ENCODE measurements around the gene CCNB2. TPM values are rescaled to one million over a fixed set of nuclear protein-coding genes. Genes with fewer than 3 reads are reported as not detected.

Gene CCNB2
- total and polyA plus RNA-seq, 10 of the 15 experiments (the other 5 are each of a cell fraction or from before 2014, with no cell fraction given) = 74.1 to 211 (median 103) TPM

DNA sequence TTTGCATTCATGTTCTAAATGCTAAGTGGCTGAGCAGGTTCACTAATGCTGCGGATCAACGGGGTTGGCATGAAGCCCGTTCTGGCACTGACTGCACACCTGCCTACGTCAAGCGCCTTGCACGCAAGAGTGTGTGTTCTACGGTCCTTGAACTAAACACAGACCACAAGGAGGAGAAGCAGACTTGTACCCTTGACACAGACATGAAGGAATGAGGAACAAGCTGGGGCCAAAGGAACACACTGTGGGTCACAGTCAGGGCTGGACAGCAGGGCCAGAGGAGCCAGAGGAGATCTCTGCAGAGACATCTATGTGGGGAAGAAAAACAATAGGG lies 53.7 kb downstream of the CCNB2 start:
- Histone ChIP-seq H3K79me2 (ENCODE audit: control insufficient read depth, insufficient read depth, low read length) (no peaks in the 10 kb centered on the region), H3K4me3 (no peak overlapping the region), H4K20me1 (ENCODE audit: control insufficient read depth, insufficient read depth) (no peaks in the 10 kb centered on the region), H3K27me3 (replicated peaks in 1 of 2; ENCODE audit: control insufficient read depth in 2 of 2, insufficient read depth in 2 of 2, low read length in 1 of 2) (no peaks in the 10 kb centered on the region), H2AFZ (ENCODE audit: control insufficient read depth, low read depth, low read length) (no peak overlapping the region), H3K9me3 (replicated peaks; ENCODE audit: control insufficient read depth, insufficient read depth, low read length) (no peaks in the 10 kb centered on the region), H3K27ac (ENCODE audit: control insufficient read depth, insufficient read depth) (no peak overlapping the region), H3K36me3 (ENCODE audit: control insufficient read depth in 2 of 2, insufficient read depth in 2 of 2, low read length in 1 of 2) (peaks cover 12 to 50% of the 10 kb centered on the region in 2 experiments), H3K9ac (ENCODE audit: control insufficient read depth, insufficient read depth, low read length) (no peak overlapping the region), H3K4me2 (ENCODE audit: control insufficient read depth, insufficient read depth) (no peak overlapping the region), H3K4me1 (ENCODE audit: control insufficient read depth, insufficient read depth, low read length) (no peaks in the 10 kb centered on the region)
- ChIA-PET CTCF (interaction anchor here (1.3 kb wide), 1 partner anchor 335 kb away, joined by 4 read pairs; no protein-coding TSS in a partner anchor), SMC1A (ENCODE audit: uncharacterized antibody, unreplicated experiment) (no interaction called here), POLR2A (no interaction called here), RAD21 (ENCODE audit: unreplicated experiment) (interaction anchor here (0.9 kb wide), 1 partner anchor 370 kb away, joined by 3 read pairs; no protein-coding TSS in a partner anchor)
- ATAC-seq (no peak), FAIRE-seq (no peak), DNase-seq (ENCODE audit: low read depth, low spot score) (no peak)
- in situ Hi-C loops (cut with MboI) (no loop called here), intact Hi-C loops (cut with micrococcal nuclease; ENCODE audit: unreplicated experiment) (no loop called here)
- no TSS peak for BruUV-seq (replicated peaks)
- TF ChIP-seq IKZF1 (conservative IDR thresholded peaks at IDR 0.05) = no peak
- no peak for TF ChIP-seq ZNF622 (IDR thresholded peaks at IDR 0.05)
- no peak for TF ChIP-seq MTA2 (IDR thresholded peaks at IDR 0.05; ENCODE audit: low read depth)
- TF ChIP-seq WRNIP1 (IDR thresholded peaks at IDR 0.05; ENCODE audit: borderline replicate concordance, low read depth, low read length) = no peak
- TF ChIP-seq USF1 (IDR thresholded peaks at IDR 0.05; ENCODE audit: borderline replicate concordance, extremely low read length, insufficient read depth, low read depth, low read length) = no peak
- no peak for TF ChIP-seq SUPT20H (IDR thresholded peaks at IDR 0.05; ENCODE audit: borderline replicate concordance, control insufficient read depth, low read depth, low read length)
- no peak for TF ChIP-seq BACH1 (IDR thresholded peaks at IDR 0.05; ENCODE audit: borderline replicate concordance)
- no peak for TF ChIP-seq SUZ12 (IDR thresholded peaks at IDR 0.05; ENCODE audit: unreplicated experiment)
- TF ChIP-seq EZH2 (IDR thresholded peaks at IDR 0.05; ENCODE audit: borderline replicate concordance, control insufficient read depth, low read depth, low read length) = no peak
- TF ChIP-seq KLF5 (IDR thresholded peaks at IDR 0.05; ENCODE audit: partially characterized antibody) = no peak
- TF ChIP-seq CBX3 (IDR thresholded peaks at IDR 0.05; ENCODE audit: borderline replicate concordance, low read depth) = no peak
- TF ChIP-seq ZBTB11 (CRISPR knock-in tag; IDR thresholded peaks at IDR 0.05) = no peak
- no peak for TF ChIP-seq EP300 (IDR thresholded peaks at IDR 0.05; ENCODE audit: borderline replicate concordance in 1 of 2, control insufficient read depth in 1 of 2, low read depth in 2 of 2, low read length in 2 of 2)
- no peak for TF ChIP-seq BHLHE40 (IDR thresholded peaks at IDR 0.05; ENCODE audit: borderline replicate concordance in 1 of 2, low read depth in 2 of 2, low read length in 1 of 2)
- no peak for TF ChIP-seq YY1 (IDR thresholded peaks at IDR 0.05; ENCODE audit: low read depth, low read length)
- TF ChIP-seq ATF7 (IDR thresholded peaks at IDR 0.05; ENCODE audit: low read depth) = no peak
- TF ChIP-seq LARP7 (IDR thresholded peaks at IDR 0.05) = no peak
- no peak for TF ChIP-seq STAT1 (conservative IDR thresholded peaks at IDR 0.05)
- TF ChIP-seq POLR2AphosphoS5 (IDR thresholded peaks at IDR 0.05; ENCODE audit: low read length) = no peak
- WGBS (ENCODE audit: insufficient coverage, insufficient replicate concordance, low lambda C conversion rate, missing lambda C conversion rate) = 91% methylated on average over 7 of the region's 7 CpGs

All from GM12878 (cell line).